ENCODE data around the gene ZNF467. TPM values are rescaled to one million over a fixed set of nuclear protein-coding genes. Genes with fewer than 3 reads are reported as not detected.
A peak's percentile ranks its signal among the peaks of the same experiment; 100 is the strongest.

ZNF467 gene
- total RNA-seq, 1 experiment from 2014 or later: 11.3 TPM

DNA sequence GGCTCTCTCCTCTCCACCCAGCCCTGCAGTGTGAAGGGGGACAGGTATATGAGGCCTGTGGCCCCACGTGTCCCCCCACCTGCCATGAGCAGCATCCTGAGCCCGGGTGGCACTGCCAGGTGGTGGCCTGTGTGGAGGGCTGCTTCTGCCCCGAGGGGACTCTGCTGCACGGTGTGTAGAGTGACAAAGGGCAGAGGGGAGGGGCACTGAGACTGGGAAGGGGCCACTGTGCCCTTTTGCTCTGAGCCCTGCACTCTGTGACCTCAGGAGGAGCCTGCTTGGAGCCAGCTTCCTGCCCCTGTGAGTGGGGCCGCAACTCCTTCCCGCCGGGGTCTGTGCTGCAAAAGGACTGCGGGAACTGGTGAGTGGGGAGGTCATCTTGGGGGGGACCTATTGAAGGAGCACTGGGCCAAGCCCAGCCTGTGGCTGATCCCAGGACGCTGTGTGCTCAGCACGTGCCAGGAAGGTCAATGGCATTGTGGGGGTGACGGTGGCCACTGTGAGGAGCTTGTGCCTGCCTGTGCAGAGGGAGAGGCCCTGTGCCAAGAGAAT lies 15.0 kb upstream of the ZNF467 start (continued):
- no peak for TF ChIP-seq EZH2phosphoT487 (IDR thresholded peaks at IDR 0.05; ENCODE audit: borderline replicate concordance)
- TF ChIP-seq, protein P1, sequence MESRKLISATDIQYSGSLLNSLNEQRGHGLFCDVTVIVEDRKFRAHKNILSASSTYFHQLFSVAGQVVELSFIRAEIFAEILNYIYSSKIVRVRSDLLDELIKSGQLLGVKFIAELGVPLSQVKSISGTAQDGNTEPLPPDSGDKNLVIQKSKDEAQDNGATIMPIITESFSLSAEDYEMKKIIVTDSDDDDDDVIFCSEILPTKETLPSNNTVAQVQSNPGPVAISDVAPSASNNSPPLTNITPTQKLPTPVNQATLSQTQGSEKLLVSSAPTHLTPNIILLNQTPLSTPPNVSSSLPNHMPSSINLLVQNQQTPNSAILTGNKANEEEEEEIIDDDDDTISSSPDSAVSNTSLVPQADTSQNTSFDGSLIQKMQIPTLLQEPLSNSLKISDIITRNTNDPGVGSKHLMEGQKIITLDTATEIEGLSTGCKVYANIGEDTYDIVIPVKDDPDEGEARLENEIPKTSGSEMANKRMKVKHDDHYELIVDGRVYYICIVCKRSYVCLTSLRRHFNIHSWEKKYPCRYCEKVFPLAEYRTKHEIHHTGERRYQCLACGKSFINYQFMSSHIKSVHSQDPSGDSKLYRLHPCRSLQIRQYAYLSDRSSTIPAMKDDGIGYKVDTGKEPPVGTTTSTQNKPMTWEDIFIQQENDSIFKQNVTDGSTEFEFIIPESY (IDR thresholded peaks at IDR 0.05; ENCODE audit: extremely low read depth, insufficient replicate concordance, low read length): no peak
- no peak for TF ChIP-seq CBX3 (IDR thresholded peaks at IDR 0.05; ENCODE audit: low read depth)

DNA sequence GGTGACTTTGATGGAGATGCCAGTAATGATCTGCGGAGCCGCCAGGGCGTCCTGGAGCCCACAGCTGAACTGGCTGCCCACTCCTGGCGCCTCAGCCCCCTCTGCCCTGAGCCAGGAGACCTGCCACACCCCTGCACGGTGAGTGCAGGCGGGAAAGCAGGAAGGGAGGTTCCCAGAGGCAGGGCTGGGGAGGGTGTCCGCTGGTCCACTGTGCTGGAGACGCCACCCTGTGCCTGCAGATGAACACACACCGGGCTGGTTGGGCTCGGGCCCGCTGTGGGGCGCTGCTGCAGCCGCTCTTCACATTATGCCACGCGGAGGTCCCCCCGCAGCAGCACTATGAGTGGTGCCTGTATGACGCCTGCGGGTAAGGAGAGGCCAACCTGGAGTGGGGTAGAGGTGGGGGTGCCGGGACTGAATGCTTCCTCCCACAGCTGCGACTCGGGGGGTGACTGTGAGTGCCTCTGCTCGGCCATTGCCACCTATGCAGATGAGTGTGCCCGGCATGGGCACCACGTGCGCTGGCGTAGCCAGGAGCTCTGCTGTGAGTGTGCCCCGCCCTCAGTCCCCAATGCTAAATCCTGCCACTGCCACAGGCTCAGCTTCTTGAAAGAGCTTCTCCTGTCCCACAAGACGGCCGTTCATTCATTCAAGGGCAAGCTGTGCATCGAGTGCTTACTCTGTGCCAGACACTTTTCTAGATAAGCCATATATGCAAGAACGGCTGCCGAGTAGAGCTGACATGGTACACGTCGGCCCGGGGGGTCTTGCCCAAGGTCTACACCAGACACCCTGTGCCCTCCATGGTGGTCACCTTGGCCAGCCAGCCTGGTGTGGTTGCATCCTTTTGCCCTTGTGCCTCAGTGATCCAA lies 14.3 kb upstream of the ZNF467 start:
- H3K4me1 ChIP-seq (ENCODE audit: control insufficient read depth in 1 of 2, insufficient read depth in 2 of 2, low read length in 2 of 2): peaks cover 0 to 9% of the 10 kb centered on the region in 2 experiments; a peak in 1 of 4 replicates
- H3K4me2 ChIP-seq (ENCODE audit: low read length): peak overlapping the region; percentile 26

More for the DNA sequence above, 14.3 kb upstream of the ZNF467 start:
- no peaks in the 10 kb centered on the region for H3K27me3 ChIP-seq (ENCODE audit: insufficient read depth, low read length)
- DNase-seq (ENCODE audit: low read depth, low spot score) (no peak), ATAC-seq (peak; percentile 82)
- RAD21 ChIA-PET (ENCODE audit: low non-redundant PET in 1 of 2, low total read pairs in 2 of 2, uncharacterized antibody in 2 of 2, unreplicated experiment in 2 of 2): no interaction called here
- POLR2A ChIA-PET: no interaction called here
- intact Hi-C loops (cut with micrococcal nuclease): no loop called here
- H3K4me3 ChIP-seq (replicated peaks in 1 of 2; ENCODE audit: low read depth in 1 of 2, low read length in 2 of 2): no peak overlapping the region
- CTCF ChIA-PET: no interaction called here
- H2AFZ ChIP-seq (ENCODE audit: low read depth, low read length, poor library complexity, severe bottlenecking): no peak overlapping the region
- BruUV-seq (replicated peaks): no TSS peak
- TF ChIP-seq, protein P2, sequence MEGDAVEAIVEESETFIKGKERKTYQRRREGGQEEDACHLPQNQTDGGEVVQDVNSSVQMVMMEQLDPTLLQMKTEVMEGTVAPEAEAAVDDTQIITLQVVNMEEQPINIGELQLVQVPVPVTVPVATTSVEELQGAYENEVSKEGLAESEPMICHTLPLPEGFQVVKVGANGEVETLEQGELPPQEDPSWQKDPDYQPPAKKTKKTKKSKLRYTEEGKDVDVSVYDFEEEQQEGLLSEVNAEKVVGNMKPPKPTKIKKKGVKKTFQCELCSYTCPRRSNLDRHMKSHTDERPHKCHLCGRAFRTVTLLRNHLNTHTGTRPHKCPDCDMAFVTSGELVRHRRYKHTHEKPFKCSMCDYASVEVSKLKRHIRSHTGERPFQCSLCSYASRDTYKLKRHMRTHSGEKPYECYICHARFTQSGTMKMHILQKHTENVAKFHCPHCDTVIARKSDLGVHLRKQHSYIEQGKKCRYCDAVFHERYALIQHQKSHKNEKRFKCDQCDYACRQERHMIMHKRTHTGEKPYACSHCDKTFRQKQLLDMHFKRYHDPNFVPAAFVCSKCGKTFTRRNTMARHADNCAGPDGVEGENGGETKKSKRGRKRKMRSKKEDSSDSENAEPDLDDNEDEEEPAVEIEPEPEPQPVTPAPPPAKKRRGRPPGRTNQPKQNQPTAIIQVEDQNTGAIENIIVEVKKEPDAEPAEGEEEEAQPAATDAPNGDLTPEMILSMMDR (IDR thresholded peaks at IDR 0.05 in 2 of 3, conservative IDR thresholded peaks at IDR 0.05 in 1 of 3; ENCODE audit: borderline replicate concordance in 1 of 3, insufficient read depth in 1 of 3, low read depth in 2 of 3, low read length in 2 of 3): peak in 2 of 3 experiments; percentile 50 to 95
- TF ChIP-seq EZH2phosphoT487 (IDR thresholded peaks at IDR 0.05; ENCODE audit: borderline replicate concordance): no peak
- no peak overlapping the region for H3K9ac ChIP-seq (ENCODE audit: low read length)
- H3K79me2 ChIP-seq (ENCODE audit: insufficient read depth, low read length): no peaks in the 10 kb centered on the region
- no peak overlapping the region for H3K27ac ChIP-seq (ENCODE audit: low read depth, low read length)
- no peaks in the 10 kb centered on the region for H3K9me3 ChIP-seq (ENCODE audit: control insufficient read depth in 1 of 2, insufficient read depth in 1 of 2, low read depth in 1 of 2, low read length in 2 of 2)
- no peaks in the 10 kb centered on the region for H3K9me2 ChIP-seq (ENCODE audit: insufficient read depth)
- H3K36me3 ChIP-seq (ENCODE audit: control insufficient read depth in 1 of 2, insufficient read depth in 2 of 2, low read length in 2 of 2): no peaks in the 10 kb centered on the region
- H4K20me1 ChIP-seq (ENCODE audit: insufficient read depth): no peaks in the 10 kb centered on the region

Data from HCT116 (cell line).